Measurements from ENCODE around the gene C1QTNF7. TPM values are rescaled to one million over a fixed set of nuclear protein-coding genes. Genes with fewer than 3 reads are reported as not detected.

Gene C1QTNF7
- polyA plus RNA-seq, 1 experiment, result 0.06 TPM

DNA sequence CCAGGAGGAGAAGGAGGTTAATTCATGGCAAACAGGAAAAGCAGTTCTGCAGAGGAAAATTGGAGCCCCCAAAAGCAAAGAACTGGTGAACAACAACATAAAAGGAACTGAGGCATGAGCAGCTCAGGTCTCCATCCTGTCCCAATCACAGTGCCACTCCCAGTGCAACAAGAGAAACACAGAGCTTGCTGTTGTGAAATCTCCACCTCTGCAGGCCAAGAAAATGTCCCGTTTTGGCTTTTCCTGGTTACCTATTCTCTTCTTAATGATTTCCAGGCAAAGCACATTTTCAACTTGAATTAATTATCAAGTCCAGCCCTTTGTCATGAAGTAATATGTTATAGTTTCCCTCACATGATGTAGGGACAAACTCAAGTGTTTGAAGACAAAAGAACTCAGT, 778 bp downstream of the C1QTNF7 start:
- TF ChIP-seq, protein P1, sequence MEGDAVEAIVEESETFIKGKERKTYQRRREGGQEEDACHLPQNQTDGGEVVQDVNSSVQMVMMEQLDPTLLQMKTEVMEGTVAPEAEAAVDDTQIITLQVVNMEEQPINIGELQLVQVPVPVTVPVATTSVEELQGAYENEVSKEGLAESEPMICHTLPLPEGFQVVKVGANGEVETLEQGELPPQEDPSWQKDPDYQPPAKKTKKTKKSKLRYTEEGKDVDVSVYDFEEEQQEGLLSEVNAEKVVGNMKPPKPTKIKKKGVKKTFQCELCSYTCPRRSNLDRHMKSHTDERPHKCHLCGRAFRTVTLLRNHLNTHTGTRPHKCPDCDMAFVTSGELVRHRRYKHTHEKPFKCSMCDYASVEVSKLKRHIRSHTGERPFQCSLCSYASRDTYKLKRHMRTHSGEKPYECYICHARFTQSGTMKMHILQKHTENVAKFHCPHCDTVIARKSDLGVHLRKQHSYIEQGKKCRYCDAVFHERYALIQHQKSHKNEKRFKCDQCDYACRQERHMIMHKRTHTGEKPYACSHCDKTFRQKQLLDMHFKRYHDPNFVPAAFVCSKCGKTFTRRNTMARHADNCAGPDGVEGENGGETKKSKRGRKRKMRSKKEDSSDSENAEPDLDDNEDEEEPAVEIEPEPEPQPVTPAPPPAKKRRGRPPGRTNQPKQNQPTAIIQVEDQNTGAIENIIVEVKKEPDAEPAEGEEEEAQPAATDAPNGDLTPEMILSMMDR (IDR thresholded peaks at IDR 0.05; ENCODE audit: insufficient read depth, low read depth, low read length), result no peak
- DNase-seq (ENCODE audit: low read depth), result no peak
- CTCF ChIA-PET, result interaction anchor here (2.4 kb wide), 1 partner anchor 9 kb away, joined by 6 read pairs; no protein-coding TSS in a partner anchor
- Histone ChIP-seq H3K27me3 (ENCODE audit: control insufficient read depth, insufficient read depth, low read length) (peaks cover under 1% of the 10 kb centered on the region), H3K36me3 (ENCODE audit: control insufficient read depth, insufficient read depth, low read length) (no peaks in the 10 kb centered on the region), H3K4me3 (ENCODE audit: low read depth, low read length) (no peak overlapping the region)
- POLR2A ChIA-PET, result interaction anchor here (0.5 kb wide), 1 partner anchor 41 kb away, joined by 3 read pairs; the partner anchor contains the start of gene CC2D2A

DNA sequence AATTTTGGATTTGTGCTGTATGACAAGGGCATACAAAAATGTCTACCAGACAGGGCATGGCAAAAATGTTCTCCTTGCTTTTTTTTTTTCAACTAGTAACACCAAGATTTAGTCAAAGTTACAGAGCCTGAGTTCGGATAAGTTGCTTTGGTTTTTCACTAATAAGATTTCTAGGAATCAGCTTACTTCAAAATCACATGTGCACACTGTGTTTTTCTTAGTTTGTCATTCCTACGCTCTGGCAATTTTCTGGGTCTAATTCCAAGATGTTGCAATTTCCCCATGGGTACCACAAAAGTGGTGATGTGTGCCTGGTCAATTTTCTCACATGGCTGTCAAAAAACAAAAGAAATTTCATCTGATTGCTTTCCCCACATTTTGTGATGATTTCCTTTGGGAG, 6.3 kb downstream of the C1QTNF7 start:
- Histone ChIP-seq H3K36me3 (ENCODE audit: control insufficient read depth, insufficient read depth, low read length) (no peaks in the 10 kb centered on the region), H3K27me3 (ENCODE audit: control insufficient read depth, insufficient read depth, low read length) (no peaks in the 10 kb centered on the region), H3K4me3 (ENCODE audit: low read depth, low read length) (no peak overlapping the region)
- POLR2A ChIA-PET, result interaction anchor here (0.7 kb wide), 1 partner anchor 200 kb away, joined by 4 read pairs; no protein-coding TSS in a partner anchor
- DNase-seq (ENCODE audit: low read depth), result no peak
- TF ChIP-seq, protein P1 (IDR thresholded peaks at IDR 0.05; ENCODE audit: insufficient read depth, low read depth, low read length), result no peak
- CTCF ChIA-PET, result interaction anchor here (1.7 kb wide), 1 partner anchor 10 kb away, joined by 4 read pairs; no protein-coding TSS in a partner anchor

DNA sequence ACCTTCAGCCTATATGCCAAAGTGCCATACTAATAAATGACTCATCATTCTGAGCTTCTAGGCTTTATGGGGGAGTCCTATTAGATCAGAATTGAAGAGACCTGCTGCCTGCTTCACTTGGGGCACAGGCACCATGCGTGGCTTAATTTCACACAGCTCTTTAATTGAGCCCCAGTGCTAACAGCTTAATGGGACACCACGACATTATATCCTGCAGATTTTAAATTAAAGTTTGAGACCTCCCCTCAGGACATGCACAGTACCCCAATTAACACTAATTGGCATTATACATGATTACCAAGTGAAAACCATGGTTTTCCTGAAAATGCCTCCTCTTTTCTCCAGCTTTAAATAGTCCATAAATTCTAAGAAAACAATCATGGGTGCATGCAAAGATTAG, 6.8 kb downstream of the C1QTNF7 start:
- POLR2A ChIA-PET, result interaction anchor here (0.7 kb wide), 1 partner anchor 200 kb away, joined by 4 read pairs; no protein-coding TSS in a partner anchor
- Histone ChIP-seq H3K4me3 (ENCODE audit: low read depth, low read length) (no peak overlapping the region), H3K36me3 (ENCODE audit: control insufficient read depth, insufficient read depth, low read length) (no peaks in the 10 kb centered on the region), H3K27me3 (ENCODE audit: control insufficient read depth, insufficient read depth, low read length) (no peaks in the 10 kb centered on the region)
- TF ChIP-seq, protein P1 (IDR thresholded peaks at IDR 0.05; ENCODE audit: insufficient read depth, low read depth, low read length), result no peak
- no peak for DNase-seq (ENCODE audit: low read depth)
- CTCF ChIA-PET, result interaction anchor here (1.7 kb wide), 1 partner anchor 11 kb away, joined by 4 read pairs; no protein-coding TSS in a partner anchor

DNA sequence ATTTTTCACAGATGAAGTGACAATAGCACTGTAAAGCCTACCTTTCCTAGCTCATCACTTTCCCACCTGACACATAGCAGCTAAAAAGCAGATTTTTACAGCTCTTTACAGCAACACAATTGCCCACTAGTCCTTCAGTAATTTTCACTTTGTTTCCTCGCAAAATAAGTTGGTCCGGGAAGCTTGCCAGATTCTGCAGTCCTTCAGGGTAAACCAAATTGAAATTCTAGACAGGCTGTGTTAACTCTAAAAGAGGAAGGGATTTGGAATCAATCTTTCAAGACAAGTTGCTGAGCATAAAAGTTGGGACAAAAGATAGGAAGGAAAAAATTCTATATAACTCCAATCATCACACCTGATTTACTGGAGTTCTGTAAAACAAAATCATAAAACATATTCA, 8.7 kb downstream of the C1QTNF7 start:
- no peak for DNase-seq (ENCODE audit: low read depth)
- no peak overlapping the region for H3K4me3 ChIP-seq (ENCODE audit: low read depth, low read length)
- CTCF ChIA-PET, result interaction anchor here (1.2 to 1.4 kb wide), 2 partner anchors 11 to 15 kb away, joined by 3 read pairs; no protein-coding TSS in a partner anchor
- TF ChIP-seq, protein P1 (IDR thresholded peaks at IDR 0.05; ENCODE audit: insufficient read depth, low read depth, low read length), result no peak
- POLR2A ChIA-PET, result no interaction called here
- no peaks in the 10 kb centered on the region for H3K36me3 ChIP-seq (ENCODE audit: control insufficient read depth, insufficient read depth, low read length)
- no peaks in the 10 kb centered on the region for H3K27me3 ChIP-seq (ENCODE audit: control insufficient read depth, insufficient read depth, low read length)

DNA sequence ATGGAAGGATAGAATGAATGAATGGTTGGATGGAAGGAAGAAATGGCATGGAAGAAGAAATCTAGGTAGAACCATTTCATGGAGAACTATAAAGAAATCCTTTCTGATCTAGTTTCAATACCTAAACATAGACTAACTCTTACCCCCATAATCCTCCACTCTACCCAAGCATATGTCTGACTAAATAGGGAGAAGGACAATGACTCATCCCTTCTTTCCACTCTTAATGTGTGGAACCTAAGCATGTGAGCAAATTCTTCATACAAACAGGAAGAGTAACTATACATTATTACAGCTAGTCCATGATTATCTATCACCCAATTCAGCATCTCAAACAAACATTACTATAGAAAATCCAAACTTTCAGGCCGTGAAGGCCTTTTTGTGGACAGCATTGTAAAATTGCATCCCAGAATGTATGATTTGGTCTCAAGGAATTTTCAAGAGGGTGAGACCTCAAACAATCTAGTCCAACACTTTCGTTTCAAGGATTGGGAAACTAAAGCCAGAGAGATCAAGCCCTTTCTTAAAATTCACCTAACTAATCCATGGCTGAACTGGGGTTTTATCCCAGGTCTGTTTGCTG, 11.2 kb downstream of the C1QTNF7 start:
- CTCF ChIA-PET, result interaction anchor here (1.6 kb wide), 1 partner anchor 12 kb away, joined by 6 read pairs; the partner anchor contains the start of gene C1QTNF7
- Histone ChIP-seq H3K27me3 (ENCODE audit: control insufficient read depth, insufficient read depth, low read length) (no peaks in the 10 kb centered on the region), H3K4me3 (ENCODE audit: low read depth, low read length) (no peak overlapping the region), H3K36me3 (ENCODE audit: control insufficient read depth, insufficient read depth, low read length) (no peaks in the 10 kb centered on the region)
- no peak for DNase-seq (ENCODE audit: low read depth)
- POLR2A ChIA-PET, result no interaction called here
- TF ChIP-seq, protein P1 (IDR thresholded peaks at IDR 0.05; ENCODE audit: insufficient read depth, low read depth, low read length), result no peak
